ENCODE data around the gene CDCA8. TPM values are rescaled to one million over a fixed set of nuclear protein-coding genes. Genes with fewer than 3 reads are reported as not detected.

CDCA8 gene
- total and polyA plus RNA-seq, 9 of the 15 experiments (the other 6 are each of a cell fraction or from before 2014, with no cell fraction given), result 26.4 to 148 (median 81.8) TPM

DNA sequence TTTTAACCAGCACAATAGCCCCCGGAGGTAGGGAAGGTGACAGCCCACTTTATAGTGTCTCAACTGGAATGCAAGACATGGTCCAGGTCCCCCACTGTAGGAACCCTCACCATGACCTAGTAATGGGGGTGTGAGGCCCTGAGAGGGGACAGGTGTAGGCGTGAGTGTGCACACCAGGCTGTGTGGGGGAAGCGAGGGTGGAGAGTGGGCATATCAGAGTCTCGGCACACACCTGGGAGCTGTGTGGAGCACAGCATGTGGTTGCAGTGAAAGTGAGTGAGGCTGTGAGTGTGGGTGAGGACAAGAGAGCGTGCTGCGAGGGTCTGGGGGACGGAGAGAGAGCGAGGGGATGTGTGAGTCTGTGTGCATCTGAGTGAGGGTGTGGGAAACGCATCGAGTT lies 40.5 kb upstream of the CDCA8 start:
- BruUV-seq (replicated peaks), result no TSS peak
- TF ChIP-seq, protein P1, sequence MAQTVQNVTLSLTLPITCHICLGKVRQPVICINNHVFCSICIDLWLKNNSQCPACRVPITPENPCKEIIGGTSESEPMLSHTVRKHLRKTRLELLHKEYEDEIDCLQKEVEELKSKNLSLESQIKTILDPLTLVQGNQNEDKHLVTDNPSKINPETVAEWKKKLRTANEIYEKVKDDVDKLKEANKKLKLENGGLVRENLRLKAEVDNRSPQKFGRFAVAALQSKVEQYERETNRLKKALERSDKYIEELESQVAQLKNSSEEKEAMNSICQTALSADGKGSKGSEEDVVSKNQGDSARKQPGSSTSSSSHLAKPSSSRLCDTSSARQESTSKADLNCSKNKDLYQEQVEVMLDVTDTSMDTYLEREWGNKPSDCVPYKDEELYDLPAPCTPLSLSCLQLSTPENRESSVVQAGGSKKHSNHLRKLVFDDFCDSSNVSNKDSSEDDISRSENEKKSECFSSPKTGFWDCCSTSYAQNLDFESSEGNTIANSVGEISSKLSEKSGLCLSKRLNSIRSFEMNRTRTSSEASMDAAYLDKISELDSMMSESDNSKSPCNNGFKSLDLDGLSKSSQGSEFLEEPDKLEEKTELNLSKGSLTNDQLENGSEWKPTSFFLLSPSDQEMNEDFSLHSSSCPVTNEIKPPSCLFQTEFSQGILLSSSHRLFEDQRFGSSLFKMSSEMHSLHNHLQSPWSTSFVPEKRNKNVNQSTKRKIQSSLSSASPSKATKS (CRISPR knock-in tag; IDR thresholded peaks at IDR 0.05), result no peak
- TF ChIP-seq ZNF146 (CRISPR knock-in tag; IDR thresholded peaks at IDR 0.05; ENCODE audit: unreplicated experiment) (no peak), RAD21 (CRISPR knock-in tag; conservative IDR thresholded peaks at IDR 0.05 in 1 of 2, IDR thresholded peaks at IDR 0.05 in 1 of 2) (no peak), ZNF780A (CRISPR knock-in tag; IDR thresholded peaks at IDR 0.05) (no peak), RBM34 (IDR thresholded peaks at IDR 0.05; ENCODE audit: borderline replicate concordance, insufficient read depth, low read length) (no peak), SLC30A9 (CRISPR knock-in tag; IDR thresholded peaks at IDR 0.05) (no peak)
- TF ChIP-seq, protein P2, sequence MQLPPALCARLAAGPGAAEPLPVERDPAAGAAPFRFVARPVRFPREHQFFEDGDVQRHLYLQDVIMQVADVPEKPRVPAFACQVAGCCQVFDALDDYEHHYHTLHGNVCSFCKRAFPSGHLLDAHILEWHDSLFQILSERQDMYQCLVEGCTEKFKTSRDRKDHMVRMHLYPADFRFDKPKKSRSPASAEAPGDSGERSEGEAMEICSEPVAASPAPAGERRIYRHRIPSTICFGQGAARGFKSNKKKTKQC (CRISPR knock-in tag; IDR thresholded peaks at IDR 0.05), result no peak
- CTCF ChIA-PET (ENCODE audit: low intra/inter-chr PET ratio), result no interaction called here
- Histone ChIP-seq H3K9ac (ENCODE audit: insufficient read depth in 1 of 2, low read depth in 2 of 2, low read length in 2 of 2) (no peak overlapping the region), H2AFZ (ENCODE audit: low read depth, low read length) (no peak overlapping the region), H3K9me1 (ENCODE audit: control insufficient read depth, insufficient read depth, low read length) (no peaks in the 10 kb centered on the region), H3K9me3 (replicated peaks; ENCODE audit: control insufficient read depth, insufficient read depth, low read depth, low read length) (no peaks in the 10 kb centered on the region), H3K4me3 (no peak overlapping the region), H3K27me3 (ENCODE audit: control insufficient read depth in 2 of 2, insufficient read depth in 2 of 2, low read length in 2 of 2) (peaks cover 36 to 73% of the 10 kb centered on the region in 2 experiments), H3K4me2 (ENCODE audit: insufficient read depth, low read length) (no peak overlapping the region), H3K27ac (ENCODE audit: extremely low read depth, low read depth, low read length) (no peak overlapping the region), H3K79me2 (ENCODE audit: control insufficient read depth, insufficient read depth, low read length) (no peaks in the 10 kb centered on the region), H4K20me1 (replicated peaks; ENCODE audit: control insufficient read depth, insufficient read depth, low read length) (0 out of 2 replicates have a peak, but pooled peaks cover 5% of the 10 kb centered on the region), H3K36me3 (ENCODE audit: control insufficient read depth, insufficient read depth, low read length) (no peaks in the 10 kb centered on the region), H3K4me1 (replicated peaks in 1 of 2; ENCODE audit: control insufficient read depth in 2 of 2, insufficient read depth in 2 of 2, low read length in 2 of 2) (peaks cover 0 to 3% of the 10 kb centered on the region in 2 experiments; a peak in 1 of 5 replicates)
- DNase-seq (ENCODE audit: extremely low read depth in 1 of 4, low spot score in 3 of 4) (no peak), ATAC-seq (no peak), FAIRE-seq (no peak)
- in situ Hi-C loops (cut with MboI), result no loop called here
- POLR2A ChIA-PET, result no interaction called here
- WGBS (ENCODE audit: insufficient coverage, low coverage, missing lambda C conversion rate), result under 1% methylated on average over 10 of the region's 10 CpGs
- intact Hi-C loops (cut with micrococcal nuclease), result no loop called here

Measured in K562 (cell line).